ENCODE data around the gene IL21R. TPM values are rescaled to one million over a fixed set of nuclear protein-coding genes. Genes with fewer than 3 reads are reported as not detected.

IL21R gene
- polyA plus RNA-seq, 3 donors from 2014 or later, result 27.5 to 59.7 (median 49.6) TPM

GRCh38 chr16:27489906-27490305 lies 87.9 kb downstream of the IL21R start:
- peaks cover 30 to 63% (median 40%) of the 10 kb centered on the region in 3 donors for H3K36me3 Mint-ChIP-seq
- no peaks in the 10 kb centered on the region for H3K9me3 Mint-ChIP-seq
- peaks cover 3 to 14% (median 6%) of the 10 kb centered on the region in 3 donors for H3K27me3 Mint-ChIP-seq (ENCODE audit: low read depth in 3 of 3)
- H3K4me1 Mint-ChIP-seq, result peaks cover 25 to 29% of the 10 kb centered on the region in 2 donors
- no peak overlapping the region for H3K4me3 Mint-ChIP-seq
- peak overlapping the region; percentile 29 to 99 (median 65) for H3K27ac Mint-ChIP-seq
- no peak for DNase-seq

- DNase-seq, result peak; percentile 63 to 68 (median 65)
- Mint-ChIP-seq H3K36me3 (peaks cover 20 to 47% (median 31%) of the 10 kb centered on the region in 3 donors), H3K27ac (peak overlapping the region; percentile 97 to 100 (median 99))
These were observed 90.1 kb downstream of the IL21R start for GRCh38 chr16:27491894-27492587.

GRCh38 chr16:27492588-27492979 lies 90.6 kb downstream of the IL21R start:
- Mint-ChIP-seq H3K27me3 (ENCODE audit: low read depth in 3 of 3) (peaks cover 3 to 14% (median 6%) of the 10 kb centered on the region in 3 donors), H3K9me3 (no peaks in the 10 kb centered on the region), H3K36me3 (peaks cover 25 to 52% (median 34%) of the 10 kb centered on the region in 3 donors), H3K27ac (peak overlapping the region; percentile 97 to 100 (median 99)), H3K4me1 (peaks cover 25 to 29% of the 10 kb centered on the region in 2 donors), H3K4me3 (peak overlapping the region; percentile 28 to 84 (median 76))
- DNase-seq, result peak; percentile 50 to 58 (median 57)

More at GRCh38 chr16:27491894-27492587, 90.1 kb downstream of the IL21R start:
- Mint-ChIP-seq H3K4me3 (peak overlapping the region; percentile 28 to 84 (median 76)), H3K9me3 (no peaks in the 10 kb centered on the region), H3K4me1 (peaks cover 25 to 29% of the 10 kb centered on the region in 2 donors), H3K27me3 (ENCODE audit: low read depth in 3 of 3) (peaks cover 3 to 14% (median 6%) of the 10 kb centered on the region in 3 donors)

GRCh38 chr16:27495191-27495590 lies 93.2 kb downstream of the IL21R start:
- no peak for DNase-seq

GRCh38 chr16:27498031-27498825 lies 96.3 kb downstream of the IL21R start:
- Mint-ChIP-seq H3K36me3 (peaks cover 35 to 62% (median 36%) of the 10 kb centered on the region in 3 donors), H3K27ac (peak overlapping the region in 4 of 6 donors; percentile 20 to 67 (median 34)), H3K4me3 (no peak overlapping the region), H3K9me3 (no peaks in the 10 kb centered on the region), H3K27me3 (ENCODE audit: low read depth in 3 of 3) (peaks cover 0 to 3% (median 0%) of the 10 kb centered on the region in 3 donors), H3K4me1 (peaks cover 3% of the 10 kb centered on the region in 2 donors)
- no peak for DNase-seq

More at GRCh38 chr16:27495191-27495590, 93.2 kb downstream of the IL21R start:
- Mint-ChIP-seq H3K36me3 (peaks cover 28 to 51% (median 31%) of the 10 kb centered on the region in 3 donors), H3K27ac (no peak overlapping the region), H3K4me3 (no peak overlapping the region), H3K4me1 (peaks cover 25 to 29% of the 10 kb centered on the region in 2 donors), H3K9me3 (no peaks in the 10 kb centered on the region), H3K27me3 (ENCODE audit: low read depth in 3 of 3) (peaks cover 3 to 13% (median 4%) of the 10 kb centered on the region in 3 donors)

GRCh38 chr16:27498916-27499658 lies 97.1 kb downstream of the IL21R start:
- H3K9me3 Mint-ChIP-seq, result no peaks in the 10 kb centered on the region
- peak overlapping the region in 1 of 6 donors; percentile 18 for H3K27ac Mint-ChIP-seq
- peaks cover 0 to 3% (median 0%) of the 10 kb centered on the region in 3 donors for H3K27me3 Mint-ChIP-seq (ENCODE audit: low read depth in 3 of 3)
- peaks cover 0 to 1% of the 10 kb centered on the region in 2 donors for H3K4me1 Mint-ChIP-seq
- peaks cover 38 to 70% (median 44%) of the 10 kb centered on the region in 3 donors for H3K36me3 Mint-ChIP-seq
- no peak overlapping the region for H3K4me3 Mint-ChIP-seq
- no peak for DNase-seq

- Mint-ChIP-seq H3K4me1 (peaks cover 0 to 1% of the 10 kb centered on the region in 2 donors), H3K9me3 (no peaks in the 10 kb centered on the region), H3K4me3 (no peak overlapping the region), H3K36me3 (peaks cover 35 to 68% (median 38%) of the 10 kb centered on the region in 3 donors), H3K27ac (no peak overlapping the region), H3K27me3 (ENCODE audit: low read depth in 3 of 3) (peaks cover 0 to 3% (median 0%) of the 10 kb centered on the region in 3 donors)
- no peak for DNase-seq
These were observed 97.7 kb downstream of the IL21R start for GRCh38 chr16:27499659-27500055.

GRCh38 chr16:27500801-27501200 lies 98.8 kb downstream of the IL21R start:
- peaks cover 0 to 3% (median 0%) of the 10 kb centered on the region in 3 donors for H3K27me3 Mint-ChIP-seq (ENCODE audit: low read depth in 3 of 3)
- DNase-seq, result no peak
- no peaks in the 10 kb centered on the region for H3K9me3 Mint-ChIP-seq
- H3K4me1 Mint-ChIP-seq, result no peaks in the 10 kb centered on the region
- H3K4me3 Mint-ChIP-seq, result no peak overlapping the region
- peak overlapping the region in 1 of 6 donors; percentile 53 for H3K27ac Mint-ChIP-seq
- H3K36me3 Mint-ChIP-seq, result peaks cover 39 to 74% (median 42%) of the 10 kb centered on the region in 3 donors

Other genes with a start within 250 kb of the IL21R start
- 1 to 10 TPM; 4.3 to 6.2 (median 5.1) TPM for gene KDM8, start 198.6 kb upstream of the IL21R start, polyA plus RNA-seq
- gene NSMCE1, start 133.4 kb upstream of the IL21R start, polyA plus RNA-seq, result 100 to 1,000 TPM; 133 to 162 (median 148) TPM
- gene IL4R, start 88.2 kb upstream of the IL21R start, polyA plus RNA-seq, result 10 to 100 TPM; 15.7 to 38.7 (median 20.1) TPM
- 100 to 1,000 TPM in 1 of 3 donors, 10 to 100 TPM in 2; 73.7 to 107 (median 97.6) TPM for gene GTF3C1, start 147.7 kb downstream of the IL21R start, polyA plus RNA-seq
- 1 to 10 TPM in 2 of 3 donors, not detected in 1; 1.7 to 7.2 TPM for gene KATNIP, start 148.0 kb downstream of the IL21R start, polyA plus RNA-seq